K562 (cell line): ENCODE measurements around the gene EXOC6. TPM values are rescaled to one million over a fixed set of nuclear protein-coding genes. Genes with fewer than 3 reads are reported as not detected.

Experiments
- ATAC-seq: fragments of 200-7000 bp; cut with Tn5 transposase; 3 replicates; pipeline ENCODE4 v1.9.1; 2020; ENCODE audit warnings: moderate library complexity
- BruUV-seq: library from RNA; stranded (reverse); fragments of 400-500 nt; replicated peaks from 2 replicates; lab custom pipeline; 2021; lab: Mats Ljungman, UMichigan
- CTCF ChIA-PET: fragments of 300-600 bp; formaldehyde crosslinking; extraction: SDS; loops from one replicate; lab custom pipeline; 2021; ENCODE audit warnings: low intra/inter-chr PET ratio; lab: Yijun Ruan, JAX
- POLR2A ChIA-PET: fragments of 300-600, 350-650 bp; sonication (Branson Sonifier 250); formaldehyde crosslinking; extraction: SDS; loops from one replicate; lab custom pipeline; 2021; ENCODE audit warnings: antibody characterized with exemption, inconsistent platforms; lab: Yijun Ruan, JAX
- DNase-seq, 4 experiments: peaks; one replicate each; pipeline versions ENCODE4 v3.0.0 to v3.0.0-alpha.2; 2011 to 2018; ENCODE audit warnings: low spot score in 3 of 4, mixed read lengths in 3 of 4; ENCODE audit errors: extremely low read depth in 1 of 4
- FAIRE-seq: peaks from 2 replicates; lab custom pipeline; 2011; peaks lifted over from hg19 to GRCh38; lab: Jason Lieb, UNC
- H2AFZ ChIP-seq: 2 replicates; pipeline ENCODE4 v1.6.0; 2011; ENCODE audit warnings: low read depth, low read length, control low read depth, inconsistent platforms
- H3K27ac ChIP-seq: fragments of 200-600 bp; 3 replicates; pipeline ENCODE4 v1.8.0; 2011; ENCODE audit warnings: low read depth, mild to moderate bottlenecking, control low read depth, inconsistent platforms, low read length, moderate library complexity, mixed read lengths; ENCODE audit errors: extremely low read depth
- H3K27me3 ChIP-seq, 2 experiments: fragments of 300-600 bp in 1 of 2; 2 replicates in 1 of 2; 3 replicates in 1 of 2; pipeline versions ENCODE4 v1.6.0 to v1.8.0; 2011; ENCODE audit warnings: inconsistent platforms in 2 of 2, low read length in 2 of 2, mild to moderate bottlenecking in 1 of 2, mixed read lengths in 1 of 2, moderate library complexity in 1 of 2; ENCODE audit not compliant: control insufficient read depth in 2 of 2, insufficient read depth in 2 of 2
- H3K36me3 ChIP-seq: fragments of 300-600 bp; 3 replicates; pipeline ENCODE4 v1.8.0; 2011; ENCODE audit warnings: mild to moderate bottlenecking, low read length, inconsistent platforms; ENCODE audit not compliant: control insufficient read depth, insufficient read depth
- H3K4me1 ChIP-seq, 2 experiments: fragments of 200-600 bp in 1 of 2; replicated peaks in 1 of 2; 2 replicates in 1 of 2; 3 replicates in 1 of 2; pipeline versions ENCODE4 v1.5.1 to v1.8.0; 2011; ENCODE audit warnings: inconsistent platforms in 2 of 2, low read length in 2 of 2, mild to moderate bottlenecking in 1 of 2, mixed read lengths in 1 of 2, moderate library complexity in 1 of 2; ENCODE audit not compliant: control insufficient read depth in 2 of 2, insufficient read depth in 2 of 2
- H3K4me2 ChIP-seq: 2 replicates; pipeline ENCODE4 v1.6.1; 2011; ENCODE audit warnings: low read length, control low read depth, inconsistent platforms, mixed read lengths; ENCODE audit not compliant: insufficient read depth
- H3K4me3 ChIP-seq: fragments of 200-600 bp; sonication (generic), shearing (Covaris generic); 2 replicates; pipeline ENCODE4 v1.5.1; 2016; ENCODE audit warnings: control low read depth, inconsistent platforms
- H3K79me2 ChIP-seq: fragments of 200-600 bp; 3 replicates; pipeline ENCODE4 v1.8.0; 2011; ENCODE audit warnings: low read length, inconsistent platforms; ENCODE audit not compliant: control insufficient read depth, insufficient read depth
- H3K9ac ChIP-seq, 2 experiments: 2 replicates each; pipeline versions ENCODE4 v1.6.0 to v1.6.1; 2011; ENCODE audit warnings: low read depth in 2 of 2, low read length in 2 of 2, control low read depth in 1 of 2, inconsistent platforms in 1 of 2, mild to moderate bottlenecking in 1 of 2, mixed read lengths in 1 of 2; ENCODE audit not compliant: insufficient read depth in 1 of 2
- H3K9me1 ChIP-seq: one replicate; pipeline ENCODE4 v1.6.0; 2011; ENCODE audit warnings: inconsistent platforms, mild to moderate bottlenecking, low read length, moderate library complexity; ENCODE audit not compliant: control insufficient read depth, insufficient read depth
- H3K9me3 ChIP-seq: replicated peaks from 2 replicates; pipeline ENCODE4 v1.5.1; 2011; ENCODE audit warnings: low read depth, low read length, inconsistent platforms; ENCODE audit not compliant: control insufficient read depth, insufficient read depth
- H4K20me1 ChIP-seq: replicated peaks from 2 replicates; pipeline ENCODE4 v1.6.1; 2011; ENCODE audit warnings: low read length, inconsistent platforms, mixed read lengths; ENCODE audit not compliant: control insufficient read depth, insufficient read depth
- ARID2 ChIP-seq: fragments of 450-650 bp; IDR thresholded peaks from 2 replicates; pipeline ENCODE4 v1.6.1; 2017; ENCODE audit warnings: antibody characterized with exemption, mild to moderate bottlenecking
- DNMT1 ChIP-seq: fragments of 450-650 bp; IDR thresholded peaks from 2 replicates; pipeline ENCODE4 v1.6.1; 2016; ENCODE audit warnings: antibody characterized with exemption, mild to moderate bottlenecking
- ELK1 ChIP-seq: sonication (generic); formaldehyde crosslinking; IDR thresholded peaks from 2 replicates; pipeline ENCODE4 v1.8.1; 2022; ENCODE audit warnings: missing genetic modification reagents
- ERF ChIP-seq: fragments of 450-650 bp; formaldehyde crosslinking; IDR thresholded peaks from 2 replicates; pipeline ENCODE4 v1.4.0; 2020; ENCODE audit warnings: mild to moderate bottlenecking, mixed read lengths
- HMG20B ChIP-seq: fragments of 250-450 bp; sonication (Bioruptor Pico); IDR thresholded peaks from 2 replicates; pipeline ENCODE4 v1.5.0; 2021; ENCODE audit warnings: mild to moderate bottlenecking
- HNRNPH1 ChIP-seq: fragments of 200-400 bp; formaldehyde crosslinking; optimal IDR thresholded peaks from 2 replicates; pipeline ENCODE3; 2017; ENCODE audit warnings: low read depth, mild to moderate bottlenecking, low read length, moderate library complexity
- MNT ChIP-seq, 2 experiments: fragments of 450-650 bp; conservative IDR thresholded peaks; 2 replicates each; pipeline ENCODE4 v1.6.1; 2017; ENCODE audit warnings: mild to moderate bottlenecking in 2 of 2, moderate library complexity in 2 of 2
- MYBL2 ChIP-seq, 2 experiments: fragments of 450-650 bp in 1 of 2; sonication (generic) in 1 of 2; formaldehyde crosslinking in 1 of 2; IDR thresholded peaks; 2 replicates each; pipeline versions ENCODE4 v1.6.1 to v1.8.1; 2017 to 2022; ENCODE audit warnings: borderline replicate concordance in 1 of 2, inconsistent platforms in 1 of 2, low read depth in 1 of 2, mild to moderate bottlenecking in 1 of 2, missing genetic modification reagents in 1 of 2, moderate library complexity in 1 of 2
- WGBS: fragments of 100-300 bp; shearing (Covaris generic); methylation state at CpG from one replicate; pipeline ENCODE4 v1.1.6; 2016; ENCODE audit warnings: low coverage, mixed read lengths; ENCODE audit not compliant: insufficient coverage; ENCODE audit errors: missing lambda C conversion rate; 5-methylcytosine and 5-hydroxymethylcytosine counted together
- in situ Hi-C: fragments of 300-500 bp; cut with MboI; formaldehyde crosslinking; loops from 4 replicates; pipeline ENCODE4 v1.15.0; 2018; ENCODE audit warnings: inconsistent platforms, mixed read lengths
- intact Hi-C: fragments of 100-400 bp; cut with micrococcal nuclease; formaldehyde crosslinking; loops from 2 replicates; pipeline ENCODE4 v1.14.2; 2022
- polyA plus RNA-seq, 8 experiments: library from polyadenylated mRNA; depleted of rRNA in 4 of 8; stranded (reverse) in 5 of 8; unstranded in 3 of 8; fragments of >200 nt; fragmentation: Nextera tagmentation in 2 of 8; fragmentation: Illumina TruSeq in 1 of 8; extraction: Ambion mirVana in 2 of 8; extraction: Trizol in 1 of 8; gene quantifications; 2 replicates each; pipeline versions ENCODE4 v1.2.1 to v1.2.3, GENCODE V29; 2011 to 2014; ENCODE audit warnings: inconsistent platforms in 1 of 8, missing spikeins in 1 of 8
- total RNA-seq, 7 experiments: library from RNA; depleted of rRNA in 6 of 7; stranded (reverse); fragments of >200 nt in 6 of 7; fragmentation: Illumina TruSeq in 2 of 7; extraction: Trizol in 2 of 7; gene quantifications; 2 replicates each; pipeline versions ENCODE4 v1.2.1 to v1.2.3, GENCODE V29; 2011 to 2021; ENCODE audit warnings: low replicate concordance in 1 of 7

Gene EXOC6
- total and polyA plus RNA-seq, 9 of the 15 experiments (the other 6 are each of a cell fraction or from before 2014, with no cell fraction given) = 13.9 to 42.8 (median 24.9) TPM

GRCh38 chr10:92938841-92939240 lies 90.5 kb downstream of the EXOC6 start:
- H3K9ac ChIP-seq = no peak overlapping the region
- FAIRE-seq = no peak
- H3K27ac ChIP-seq = no peak overlapping the region
- no peak overlapping the region for H2AFZ ChIP-seq
- WGBS = 56% methylated on average over 1 of the region's 1 CpG
- intact Hi-C loops = no loop called here
- BruUV-seq = no TSS peak
- CTCF ChIA-PET = no interaction called here
- no peaks in the 10 kb centered on the region for H3K27me3 ChIP-seq
- in situ Hi-C loops = no loop called here
- ATAC-seq = no peak
- no peaks in the 10 kb centered on the region for H3K4me1 ChIP-seq
- no peaks in the 10 kb centered on the region; the same call in 1 of the 2 replicates for H3K9me3 ChIP-seq
- peaks cover 24% of the 10 kb centered on the region; the same call in 2 of the 3 replicates for H3K36me3 ChIP-seq
- H3K9me1 ChIP-seq = no peaks in the 10 kb centered on the region
- H4K20me1 ChIP-seq = no peaks in the 10 kb centered on the region
- no peaks in the 10 kb centered on the region for H3K79me2 ChIP-seq
- no peak overlapping the region for H3K4me3 ChIP-seq
- POLR2A ChIA-PET = interaction anchor here (0.6 kb wide), 1 partner anchor 103 kb away, joined by 3 read pairs; no protein-coding TSS in a partner anchor
- DNase-seq = no peak
- H3K4me2 ChIP-seq = no peak overlapping the region
- TF ChIP-seq HNRNPH1 = no peak
- no peak for TF ChIP-seq DNMT1
- TF ChIP-seq HMG20B (CRISPR knock-in tag) = no peak
- TF ChIP-seq ELK1 (CRISPR knock-in tag) = no peak
- TF ChIP-seq ERF (CRISPR knock-in tag) = no peak
- TF ChIP-seq ARID2 = no peak
- no peak for TF ChIP-seq MYBL2 (IDR thresholded peaks at IDR 0.05; ENCODE audit: low read depth)
- no peak for TF ChIP-seq MYBL2 (CRISPR knock-in tag; IDR thresholded peaks at IDR 0.05; ENCODE audit: borderline replicate concordance)
- no peak for TF ChIP-seq MNT (conservative IDR thresholded peaks at IDR 0.05)
